ENCODE data around the gene SHBG.
"Not testable (repeated sequence)": the region's sequence is repeated elsewhere in the genome, so short reads cannot be mapped to it uniquely, and the experiment has no call there.

The SHBG gene

GRCh38 chr17:7629939-7630571 is at the start of gene SHBG:
TSS of gene SHBG (plus strand) at chr17:7630135. CDS start at chr17:7630173, 38 bp downstream.
- DNase-seq = no peak

DNA sequence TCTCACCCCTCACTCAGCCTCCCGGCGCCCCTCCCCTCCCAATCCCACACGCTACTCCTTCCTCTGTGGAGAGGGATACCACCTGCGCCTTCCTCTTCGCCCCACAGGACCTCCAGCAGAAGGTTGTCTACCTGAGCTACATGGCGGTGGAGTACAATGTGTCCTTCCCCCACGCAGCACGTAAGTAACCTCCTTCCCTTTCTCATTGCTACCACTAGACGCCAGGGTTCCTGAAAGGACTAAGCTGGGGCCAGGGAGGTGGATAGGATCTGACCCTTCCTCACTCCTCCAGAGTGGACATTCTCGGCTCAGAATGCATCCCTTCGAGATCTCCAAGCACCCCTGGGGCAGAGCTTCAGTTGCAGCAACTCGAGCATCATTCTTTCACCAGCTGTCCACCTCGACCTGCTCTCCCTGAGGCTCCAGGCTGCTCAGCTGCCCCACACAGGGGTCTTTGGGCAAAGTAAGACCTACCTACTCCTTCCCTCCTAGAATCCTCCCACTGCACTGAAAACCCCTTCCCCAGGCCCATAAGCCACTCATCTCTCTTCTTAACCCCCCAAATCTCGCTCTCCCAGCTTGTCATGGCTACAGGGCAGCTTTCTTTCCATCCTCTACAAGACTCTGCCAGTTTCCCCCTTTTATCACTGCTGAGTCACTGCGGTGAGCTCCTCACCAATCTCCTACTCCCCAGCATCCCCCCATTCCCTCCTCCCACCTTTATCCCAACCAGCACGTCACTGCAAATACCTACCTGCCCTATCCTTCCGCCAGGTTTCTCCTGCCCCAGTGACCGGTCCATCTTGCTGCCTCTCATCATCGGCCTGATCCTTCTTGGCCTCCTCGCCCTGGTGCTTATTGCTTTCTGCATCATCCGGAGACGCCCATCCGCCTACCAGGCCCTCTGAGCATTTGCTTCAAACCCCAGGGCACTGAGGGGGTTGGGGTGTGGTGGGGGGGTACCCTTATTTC is 49.0 kb upstream of the SHBG start:
- DNase-seq = peak; percentile 53

GRCh38 chr17:7582396-7583252 is 47.3 kb upstream of the SHBG start:
- no peak for DNase-seq

DNA sequence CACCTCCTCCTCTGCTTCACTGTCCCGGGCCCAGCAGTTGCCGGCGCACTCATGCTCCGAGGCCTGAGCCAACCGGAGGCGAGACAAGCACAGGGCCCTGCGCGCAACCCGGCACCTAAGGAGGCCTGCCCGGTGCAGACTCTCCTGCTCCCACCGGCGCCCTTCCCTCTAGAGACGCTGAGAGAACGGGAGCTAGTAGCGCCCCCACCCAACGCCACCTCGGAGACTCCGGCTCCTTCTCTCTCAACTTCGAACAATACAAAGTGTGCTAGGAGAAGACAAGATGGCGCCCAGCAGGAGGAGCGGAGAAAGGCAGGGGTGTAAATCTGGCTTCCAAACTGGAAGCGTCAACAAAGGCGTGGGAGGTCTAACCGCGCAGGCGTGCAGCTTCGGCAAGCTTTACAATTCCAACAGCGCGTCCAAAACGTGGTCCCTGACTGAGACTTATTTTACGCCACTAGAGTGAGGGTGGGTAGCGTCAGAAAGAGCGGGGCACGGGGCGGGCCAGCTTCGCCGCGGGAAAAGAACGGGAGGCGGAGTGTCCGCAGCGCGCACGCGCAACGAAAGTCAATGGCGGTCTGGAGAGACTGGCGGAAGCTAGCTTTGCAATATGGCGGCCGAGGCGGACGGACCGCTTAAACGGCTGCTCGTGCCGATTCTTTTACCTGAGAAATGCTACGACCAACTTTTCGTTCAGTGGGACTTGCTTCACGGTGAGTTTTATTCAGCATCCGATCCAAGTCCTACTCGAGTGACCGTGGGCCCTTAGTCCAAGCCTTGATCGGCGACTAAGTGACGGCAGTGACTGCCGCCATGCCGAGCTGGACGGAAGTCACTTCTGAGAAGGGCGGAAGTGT is 46.5 kb upstream of the SHBG start, which contains the start of gene MPDU1:
TSS of gene MPDU1 (plus strand) at position 600 of the 857 bp plus-strand sequence. CDS start at position 611, 11 bp downstream.
- peak; percentile 98 for DNase-seq

GRCh38 chr17:7586673-7587419 is 43.1 kb upstream of the SHBG start:
- no peak for DNase-seq

DNA sequence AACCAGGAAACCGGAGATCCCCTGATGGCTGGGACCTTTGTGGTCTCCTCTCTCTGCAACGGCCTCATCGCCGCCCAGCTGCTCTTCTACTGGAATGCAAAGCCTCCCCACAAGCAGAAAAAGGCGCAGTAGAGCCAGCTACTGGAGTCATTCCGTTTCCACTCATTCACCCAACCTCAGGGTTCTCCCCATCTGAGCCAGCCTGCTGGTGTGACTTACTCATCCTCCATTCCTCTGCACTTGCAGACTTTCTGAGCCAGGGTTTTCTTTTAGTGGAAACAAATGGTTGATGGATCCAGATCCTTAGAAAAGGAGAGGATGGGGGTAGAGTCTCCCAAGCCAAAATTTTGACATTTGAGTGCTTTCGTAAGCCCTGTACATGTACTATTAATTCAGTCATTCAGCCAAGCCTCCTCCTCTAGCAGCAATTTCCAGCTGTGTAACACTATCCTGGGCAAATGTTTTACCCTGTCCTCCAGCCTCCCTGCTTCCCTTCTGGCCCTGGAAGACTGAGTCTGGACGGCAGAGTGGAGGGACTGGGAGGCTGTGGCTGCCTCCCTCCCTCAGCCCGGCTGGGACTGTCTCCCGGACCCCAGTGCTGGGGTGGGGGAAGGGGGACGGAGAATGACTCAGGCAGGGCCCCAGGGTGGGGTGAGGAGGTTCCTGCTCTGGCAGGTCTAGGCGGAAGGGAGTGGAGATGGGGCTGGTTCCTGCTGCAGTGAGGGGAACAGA is 42.3 kb upstream of the SHBG start:
- DNase-seq = no peak

- no peak for DNase-seq
Observed at GRCh38 chr17:7588553-7589203, 41.3 kb upstream of the SHBG start.

DNA sequence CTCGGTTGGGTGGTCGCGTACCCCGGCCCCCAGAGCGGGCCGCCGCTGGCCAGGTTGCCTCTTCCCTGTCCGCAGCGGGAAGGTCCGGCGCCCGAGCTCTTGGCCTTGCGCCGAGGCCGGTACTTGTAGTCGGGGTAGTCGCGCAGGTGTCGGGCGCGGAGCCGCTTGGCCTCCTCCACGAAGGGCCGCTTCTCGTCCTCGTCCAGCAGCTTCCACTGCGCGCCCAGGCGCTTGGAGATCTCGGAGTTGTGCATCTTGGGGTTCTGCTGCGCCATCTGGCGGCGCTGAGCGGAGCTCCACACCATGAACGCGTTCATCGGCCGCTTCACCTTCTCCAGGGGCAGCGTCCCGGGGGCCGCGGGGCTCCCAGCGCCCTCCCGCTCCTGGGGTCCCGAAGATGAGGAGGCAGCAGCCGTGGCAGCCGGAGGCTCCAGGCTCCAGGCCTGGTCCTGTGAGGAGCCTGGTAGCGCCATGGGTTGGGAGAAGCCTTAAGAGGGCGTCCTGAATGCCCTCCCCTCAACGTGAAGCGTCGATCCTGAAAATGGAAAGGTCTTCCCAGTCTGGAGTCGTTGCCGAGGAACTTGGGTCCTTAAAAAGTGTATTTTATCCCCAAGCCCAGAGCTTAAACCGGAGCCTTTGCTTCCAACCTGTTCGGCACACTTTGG is 40.6 kb upstream of the SHBG start:
- DNase-seq = peak; percentile 83

DNA sequence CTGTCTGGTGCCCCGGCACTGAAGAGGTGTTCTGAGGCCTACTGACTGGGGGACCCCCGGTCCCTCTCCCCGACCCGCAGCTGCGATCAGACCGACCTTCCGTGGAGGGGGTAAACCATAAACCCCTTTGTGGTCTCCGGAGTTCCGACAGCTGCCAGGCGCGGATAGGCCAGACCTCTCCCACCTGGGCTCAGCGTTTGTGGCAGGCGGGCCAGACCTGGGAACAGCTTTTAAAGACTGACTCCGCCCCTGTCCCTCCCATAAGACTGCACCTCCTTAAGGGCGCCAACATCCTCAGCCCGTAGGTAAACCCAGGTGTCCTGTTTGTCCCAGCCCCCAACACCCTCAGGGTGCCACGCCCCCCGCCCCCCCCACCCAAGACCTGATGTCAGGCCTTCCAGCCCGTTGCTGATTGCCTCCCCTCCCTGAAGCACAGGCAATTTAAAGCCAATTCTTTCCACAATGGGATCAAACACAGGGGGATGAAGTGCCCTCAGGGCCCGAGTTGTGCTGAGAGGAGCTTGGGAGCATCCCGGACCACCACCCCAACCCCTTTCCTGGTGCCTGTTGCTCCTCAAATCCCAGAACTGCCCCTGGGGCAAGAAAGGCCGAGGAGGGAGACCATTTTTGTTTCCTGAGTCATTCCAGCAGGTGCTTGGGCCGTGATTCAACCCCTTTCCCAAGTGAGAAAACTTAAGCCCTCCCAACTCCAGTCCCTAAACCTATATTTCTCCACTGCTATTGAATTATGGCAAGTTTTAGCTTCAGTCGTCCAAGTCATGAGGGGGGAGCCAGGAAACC is 39.8 kb upstream of the SHBG start, which contains the start of gene SOX15:
TSS of gene SOX15 (minus strand) at position 204 of the 801 bp plus-strand sequence. CDS start 418 bp downstream, outside the sequence.
- no peak for DNase-seq

GRCh38 chr17:7590743-7591142 is 39.2 kb upstream of the SHBG start:
- DNase-seq = no peak

DNA sequence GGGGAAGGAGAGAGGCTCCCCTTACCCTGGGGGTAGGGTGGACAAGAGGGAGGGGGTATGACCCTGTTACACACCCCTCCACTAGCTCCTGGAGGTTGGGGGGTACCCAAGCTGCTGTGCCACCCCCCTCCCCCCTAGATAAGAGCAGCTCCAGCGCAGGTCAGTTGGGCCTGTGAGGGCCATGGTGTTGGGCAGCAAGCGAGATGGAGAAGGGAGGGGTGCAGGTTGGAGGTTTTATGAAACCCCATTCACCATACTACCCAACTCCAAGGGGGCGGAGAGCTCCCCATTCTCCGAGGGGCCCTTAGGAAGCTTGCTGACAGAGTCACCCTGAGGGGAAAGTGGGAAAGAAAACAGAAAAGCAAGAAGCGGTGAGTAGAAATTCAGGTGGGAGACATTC is 38.3 kb upstream of the SHBG start:
- DNase-seq = no peak

- DNase-seq = no peak
Observed at GRCh38 chr17:7592422-7593021, 37.4 kb upstream of the SHBG start.

DNA sequence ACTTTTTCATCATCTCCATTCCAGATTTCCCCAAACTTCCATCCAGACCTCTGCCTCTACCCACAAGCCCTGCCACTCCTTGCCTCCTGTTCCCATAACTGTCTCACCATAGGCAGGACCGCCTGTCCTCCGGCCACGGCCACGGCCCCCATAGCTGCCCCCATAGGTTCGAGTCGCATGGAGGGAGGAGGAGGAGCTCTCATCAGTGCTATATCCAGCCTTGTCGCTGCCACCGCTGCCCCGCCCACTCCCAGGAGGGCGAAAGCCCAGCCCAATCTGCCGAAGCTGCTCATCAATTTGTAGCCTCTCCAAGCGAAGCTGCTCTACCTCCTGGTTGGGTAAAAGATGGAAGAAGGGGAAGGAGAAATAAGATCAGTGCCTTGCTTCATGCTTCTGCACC is 36.6 kb upstream of the SHBG start:
- no peak for DNase-seq

DNA sequence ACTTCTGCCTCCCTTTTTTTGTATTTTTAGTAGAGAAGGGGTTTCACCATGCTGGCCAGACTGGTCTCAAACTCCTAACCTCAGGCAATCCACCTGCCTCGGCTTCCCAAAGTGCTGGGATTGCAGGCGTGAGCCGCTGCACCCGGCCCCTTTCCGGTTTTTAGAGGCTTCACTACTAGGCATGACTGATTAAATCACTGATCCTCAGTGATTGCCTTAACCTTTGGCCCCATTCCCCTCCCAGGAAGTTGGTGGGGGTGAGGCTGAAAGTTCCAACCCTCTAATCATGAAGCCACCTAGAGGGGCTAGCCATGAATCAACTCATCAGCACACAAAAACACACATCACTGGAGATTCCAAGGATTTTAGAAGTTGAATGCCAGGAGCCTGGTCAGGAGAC is 32.4 kb upstream of the SHBG start:
- DNase-seq = not testable (repeated sequence)

DNA sequence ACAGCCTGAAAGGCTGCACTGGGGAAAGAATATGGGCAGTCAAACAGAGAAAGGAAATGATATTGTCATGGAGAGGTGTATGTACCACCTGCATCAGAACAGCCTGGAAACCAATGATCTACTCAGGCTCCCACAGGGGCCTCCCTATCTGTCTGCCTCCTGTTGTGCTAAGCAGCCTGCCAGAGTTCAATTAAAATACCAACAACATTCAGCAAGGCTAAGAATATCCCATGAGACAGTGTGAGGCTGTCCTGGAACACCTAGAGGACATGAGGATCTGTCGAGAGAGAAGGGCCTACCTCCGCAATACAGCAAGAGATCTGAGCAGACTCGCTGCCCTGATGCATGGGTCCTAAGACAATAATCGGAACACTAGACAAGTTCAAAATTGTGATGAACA is 23.7 kb upstream of the SHBG start:
- DNase-seq = no peak

DNA sequence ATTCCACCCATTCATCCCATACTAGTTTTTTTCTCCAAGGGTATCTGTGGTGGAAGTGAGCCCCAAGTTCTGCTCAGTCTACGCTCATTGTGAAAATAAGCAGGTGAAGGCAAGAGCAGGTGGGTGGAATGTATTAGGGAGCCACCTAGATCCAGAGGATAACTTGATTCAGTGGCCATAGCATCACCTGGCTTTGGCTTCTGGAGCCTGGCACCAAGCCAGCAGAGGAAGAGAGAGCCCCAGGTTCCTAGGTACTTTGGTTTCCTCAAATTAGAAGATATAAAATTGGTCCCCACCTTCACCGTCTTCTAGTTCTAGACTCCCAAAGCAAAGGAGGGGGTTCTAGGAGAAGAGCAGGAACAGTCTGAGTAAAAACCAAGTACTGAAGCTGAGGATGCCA is 19.3 kb upstream of the SHBG start:
- no peak for DNase-seq

- no peak for DNase-seq
Observed at GRCh38 chr17:7611635-7612293, 18.2 kb upstream of the SHBG start.

GRCh38 chr17:7612294-7612640 is 17.7 kb upstream of the SHBG start:
- no peak for DNase-seq

Measured in inflammatory macrophage treated with lipopolysaccharide for 4 hours (primary cell).